ENCODE data around the gene VPS11. TPM values are rescaled to one million over a fixed set of nuclear protein-coding genes. Genes with fewer than 3 reads are reported as not detected.
A peak's percentile ranks its signal among the peaks of the same experiment; 100 is the strongest.

VPS11 gene
- total and polyA plus RNA-seq, 2 experiments from 2014 or later, result 22.1 to 22.3 TPM

DNA sequence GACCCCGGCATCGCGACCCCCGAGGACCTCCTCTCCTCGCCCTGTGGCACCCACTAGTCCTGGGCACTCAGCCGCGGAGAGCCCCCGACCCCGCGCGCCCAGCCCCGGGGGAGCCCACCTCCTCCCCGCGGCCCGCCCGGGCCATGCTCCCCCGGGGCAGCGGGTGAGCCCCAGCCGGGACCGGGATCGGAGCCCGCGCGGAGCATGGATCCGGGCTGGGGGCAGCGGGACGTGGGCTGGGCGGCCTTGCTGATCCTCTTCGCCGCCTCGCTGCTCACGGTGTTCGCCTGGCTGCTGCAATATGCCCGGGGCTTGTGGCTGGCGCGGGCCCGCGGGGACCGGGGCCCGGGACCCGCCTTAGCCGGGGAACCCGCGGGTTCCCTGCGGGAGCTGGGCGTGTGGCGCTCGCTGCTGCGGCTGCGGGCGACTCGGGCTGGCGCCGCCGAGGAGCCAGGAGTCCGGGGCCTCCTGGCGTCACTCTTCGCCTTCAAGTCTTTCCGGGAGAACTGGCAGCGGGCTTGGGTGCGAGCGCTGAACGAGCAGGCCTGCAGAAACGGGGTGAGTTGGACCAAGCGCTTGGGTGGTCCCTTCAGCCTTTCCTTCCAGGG is 40.0 kb downstream of the VPS11 start:
- DNase-seq (ENCODE audit: low read depth in 1 of 2, low spot score in 1 of 2), result peak in 1 of 2 donors; percentile 42
- TF ChIP-seq, protein P1, sequence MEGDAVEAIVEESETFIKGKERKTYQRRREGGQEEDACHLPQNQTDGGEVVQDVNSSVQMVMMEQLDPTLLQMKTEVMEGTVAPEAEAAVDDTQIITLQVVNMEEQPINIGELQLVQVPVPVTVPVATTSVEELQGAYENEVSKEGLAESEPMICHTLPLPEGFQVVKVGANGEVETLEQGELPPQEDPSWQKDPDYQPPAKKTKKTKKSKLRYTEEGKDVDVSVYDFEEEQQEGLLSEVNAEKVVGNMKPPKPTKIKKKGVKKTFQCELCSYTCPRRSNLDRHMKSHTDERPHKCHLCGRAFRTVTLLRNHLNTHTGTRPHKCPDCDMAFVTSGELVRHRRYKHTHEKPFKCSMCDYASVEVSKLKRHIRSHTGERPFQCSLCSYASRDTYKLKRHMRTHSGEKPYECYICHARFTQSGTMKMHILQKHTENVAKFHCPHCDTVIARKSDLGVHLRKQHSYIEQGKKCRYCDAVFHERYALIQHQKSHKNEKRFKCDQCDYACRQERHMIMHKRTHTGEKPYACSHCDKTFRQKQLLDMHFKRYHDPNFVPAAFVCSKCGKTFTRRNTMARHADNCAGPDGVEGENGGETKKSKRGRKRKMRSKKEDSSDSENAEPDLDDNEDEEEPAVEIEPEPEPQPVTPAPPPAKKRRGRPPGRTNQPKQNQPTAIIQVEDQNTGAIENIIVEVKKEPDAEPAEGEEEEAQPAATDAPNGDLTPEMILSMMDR (IDR thresholded peaks at IDR 0.05; ENCODE audit: low read depth, low read length), result no peak
- no peaks in the 10 kb centered on the region for H3K36me3 ChIP-seq
- H3K4me3 ChIP-seq, result peak overlapping the region; percentile 90
- no peaks in the 10 kb centered on the region for H3K27me3 ChIP-seq
- peaks cover 5% of the 10 kb centered on the region for H3K4me1 ChIP-seq (ENCODE audit: low read depth)
- H3K27ac ChIP-seq, result no peak overlapping the region
- H3K9me3 ChIP-seq (ENCODE audit: low read depth), result no peaks in the 10 kb centered on the region

DNA sequence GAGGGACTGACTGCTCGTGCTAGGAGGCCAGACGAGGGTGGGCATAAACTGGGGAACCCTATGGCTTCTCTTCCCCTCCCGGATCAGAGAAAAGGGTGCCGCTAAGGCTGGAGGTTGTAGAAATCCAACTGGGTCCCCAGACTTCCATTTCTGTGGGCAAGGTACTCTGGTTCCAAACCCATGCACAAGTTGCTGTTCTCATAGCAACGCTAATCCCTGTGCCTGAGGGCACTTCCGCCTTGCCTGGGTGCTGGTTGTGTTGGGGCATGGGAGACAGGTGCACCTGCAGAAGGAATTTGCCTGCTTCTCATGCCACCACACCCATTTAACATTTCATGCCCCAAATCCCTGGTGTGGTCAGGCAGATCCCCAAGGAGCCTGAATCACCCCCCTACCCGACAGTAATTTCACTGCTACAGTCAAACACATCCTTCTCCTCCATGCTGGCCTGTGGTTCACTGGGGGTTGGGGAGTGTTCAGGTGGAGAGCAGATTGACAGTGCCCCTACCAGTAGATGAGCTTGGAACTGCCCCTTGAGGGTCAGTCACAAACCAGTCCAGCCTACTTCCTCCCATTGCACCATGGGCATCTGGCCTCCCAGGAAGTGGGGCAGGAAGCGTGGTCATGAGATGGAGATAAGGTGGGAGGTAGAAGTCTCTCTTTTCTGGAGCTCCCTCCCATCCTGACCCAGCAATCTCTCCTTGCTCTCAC is 40.7 kb downstream of the VPS11 start:
- Histone ChIP-seq H3K36me3 (no peaks in the 10 kb centered on the region), H3K27ac (no peak overlapping the region), H3K27me3 (no peaks in the 10 kb centered on the region), H3K9me3 (ENCODE audit: low read depth) (no peaks in the 10 kb centered on the region), H3K4me1 (ENCODE audit: low read depth) (peaks cover 5% of the 10 kb centered on the region), H3K4me3 (peak overlapping the region; percentile 90)
- TF ChIP-seq, protein P1 (IDR thresholded peaks at IDR 0.05; ENCODE audit: low read depth, low read length), result no peak
- peak in 1 of 2 donors; percentile 56 for DNase-seq (ENCODE audit: low read depth in 1 of 2, low spot score in 1 of 2)

DNA sequence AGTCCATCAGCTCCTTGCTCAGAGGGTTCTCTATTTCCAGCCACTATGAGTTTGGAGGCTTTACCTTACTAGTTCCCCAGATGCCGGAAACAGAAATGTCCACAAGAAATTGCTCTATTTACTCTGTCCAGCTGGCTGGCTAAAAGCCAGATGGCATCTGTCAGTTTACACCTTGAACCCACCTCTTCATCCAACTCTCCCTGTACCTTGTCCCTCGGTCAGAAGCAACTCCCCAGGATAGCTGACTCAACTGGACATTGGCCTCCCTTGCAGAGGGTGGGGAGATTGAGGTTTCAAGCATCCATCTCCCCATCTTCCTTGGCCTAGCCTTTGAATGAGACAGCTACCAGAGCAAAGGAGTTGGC is 41.2 kb downstream of the VPS11 start:
- TF ChIP-seq, protein P1 (IDR thresholded peaks at IDR 0.05; ENCODE audit: low read depth, low read length), result no peak
- no peaks in the 10 kb centered on the region for H3K36me3 ChIP-seq
- H3K9me3 ChIP-seq (ENCODE audit: low read depth), result no peaks in the 10 kb centered on the region
- H3K27ac ChIP-seq, result no peak overlapping the region
- H3K27me3 ChIP-seq, result no peaks in the 10 kb centered on the region
- no peak for DNase-seq (ENCODE audit: low read depth in 1 of 2, low spot score in 1 of 2)
- no peak overlapping the region for H3K4me3 ChIP-seq
- peaks cover 5% of the 10 kb centered on the region for H3K4me1 ChIP-seq (ENCODE audit: low read depth)

DNA sequence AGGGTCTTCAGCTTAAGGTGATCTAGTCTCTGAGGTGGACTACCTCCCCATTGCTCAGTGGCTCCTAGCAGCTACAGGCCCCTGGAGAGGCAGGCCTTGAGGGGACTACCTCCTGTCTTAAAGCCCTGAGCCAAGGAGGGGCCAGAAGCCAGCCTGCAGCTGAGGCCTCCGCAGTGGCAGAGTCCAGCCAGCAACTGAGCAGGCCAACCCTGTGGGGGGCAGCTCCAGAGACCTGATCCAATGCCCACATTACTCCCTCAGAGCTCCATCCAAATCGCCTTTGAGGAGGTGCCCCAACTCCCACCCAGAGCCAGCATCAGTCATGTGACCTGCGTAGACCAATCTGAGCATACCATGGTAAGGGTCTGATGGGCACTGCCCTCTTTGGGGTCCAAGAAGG is 42.2 kb downstream of the VPS11 start:
- H3K9me3 ChIP-seq (ENCODE audit: low read depth), result no peaks in the 10 kb centered on the region
- H3K27ac ChIP-seq, result no peak overlapping the region
- no peaks in the 10 kb centered on the region for H3K36me3 ChIP-seq
- no peak overlapping the region for H3K4me3 ChIP-seq
- DNase-seq (ENCODE audit: low read depth in 1 of 2, low spot score in 1 of 2), result no peak
- no peaks in the 10 kb centered on the region for H3K27me3 ChIP-seq
- H3K4me1 ChIP-seq (ENCODE audit: low read depth), result peaks cover 5% of the 10 kb centered on the region
- TF ChIP-seq, protein P1 (IDR thresholded peaks at IDR 0.05; ENCODE audit: low read depth, low read length), result no peak

DNA sequence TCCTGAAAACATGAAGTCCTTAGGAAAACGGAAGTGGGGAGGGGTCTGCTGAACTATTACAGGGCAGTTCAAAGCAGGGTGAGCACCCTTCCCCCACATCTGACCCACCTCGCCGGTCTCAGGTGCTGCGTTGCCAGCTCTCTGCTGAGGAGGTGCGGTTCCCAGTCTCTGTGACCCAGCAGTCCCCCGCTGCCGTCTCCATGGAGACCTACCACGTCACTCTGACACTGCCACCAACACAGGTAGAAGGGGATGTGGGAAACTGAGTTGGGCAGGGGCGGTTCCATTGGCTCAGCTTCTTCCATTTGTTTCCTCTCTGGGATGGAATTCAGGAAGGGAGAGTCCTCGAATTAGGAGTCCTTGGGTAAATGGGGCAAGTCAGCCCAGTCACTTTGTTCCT is 42.8 kb downstream of the VPS11 start:
- H3K27me3 ChIP-seq, result no peaks in the 10 kb centered on the region
- DNase-seq (ENCODE audit: low read depth in 1 of 2, low spot score in 1 of 2), result no peak
- H3K4me1 ChIP-seq (ENCODE audit: low read depth), result peaks cover 5% of the 10 kb centered on the region
- peaks cover 2% of the 10 kb centered on the region for H3K36me3 ChIP-seq
- no peaks in the 10 kb centered on the region for H3K9me3 ChIP-seq (ENCODE audit: low read depth)
- TF ChIP-seq, protein P1 (IDR thresholded peaks at IDR 0.05; ENCODE audit: low read depth, low read length), result no peak
- no peak overlapping the region for H3K4me3 ChIP-seq
- H3K27ac ChIP-seq, result no peak overlapping the region
